ENCODE data around the gene MNAT1. TPM values are rescaled to one million over a fixed set of nuclear protein-coding genes. Genes with fewer than 3 reads are reported as not detected.
"Not testable (repeated sequence)": the region's sequence is repeated elsewhere in the genome, so short reads cannot be mapped to it uniquely, and the experiment has no call there.

Gene MNAT1
- total RNA-seq, 1 experiment from 2014 or later, result 79.7 TPM

DNA sequence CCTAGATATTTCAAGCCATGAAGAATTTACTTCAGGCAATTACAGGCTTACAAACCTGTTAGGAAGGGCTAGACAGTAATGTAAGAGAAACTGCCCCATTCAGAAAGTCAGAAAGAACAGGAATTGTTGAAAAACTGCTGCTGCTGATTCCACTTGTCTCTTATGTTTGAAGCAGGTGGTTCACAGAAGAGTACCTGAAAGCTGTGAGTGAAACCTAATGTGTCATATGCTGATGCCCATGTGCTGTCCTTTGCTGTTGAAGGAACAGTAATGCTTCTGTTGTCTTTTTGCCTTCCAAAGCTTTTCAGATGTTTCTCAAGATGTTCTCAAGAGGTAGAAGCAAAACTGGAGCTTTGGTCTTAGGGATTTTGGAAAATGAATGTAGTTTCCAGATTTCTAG, 39.0 kb downstream of the MNAT1 start:
- intact Hi-C loops (cut with micrococcal nuclease; ENCODE audit: unreplicated experiment), result no loop called here
- H3K36me3 ChIP-seq (ENCODE audit: low read depth), result 0 out of 2 replicates have a peak, but pooled peaks cover 11% of the 10 kb centered on the region
- peaks cover 20% of the 10 kb centered on the region for H3F3A ChIP-seq (ENCODE audit: insufficient read depth, low read depth)
- no peaks in the 10 kb centered on the region for H3K27me3 ChIP-seq (ENCODE audit: insufficient read depth, low read depth)
- no peak overlapping the region for H2AFZ ChIP-seq
- TF ChIP-seq EZH2 (IDR thresholded peaks at IDR 0.05; ENCODE audit: low read depth), result no peak
- TF ChIP-seq, protein P1, sequence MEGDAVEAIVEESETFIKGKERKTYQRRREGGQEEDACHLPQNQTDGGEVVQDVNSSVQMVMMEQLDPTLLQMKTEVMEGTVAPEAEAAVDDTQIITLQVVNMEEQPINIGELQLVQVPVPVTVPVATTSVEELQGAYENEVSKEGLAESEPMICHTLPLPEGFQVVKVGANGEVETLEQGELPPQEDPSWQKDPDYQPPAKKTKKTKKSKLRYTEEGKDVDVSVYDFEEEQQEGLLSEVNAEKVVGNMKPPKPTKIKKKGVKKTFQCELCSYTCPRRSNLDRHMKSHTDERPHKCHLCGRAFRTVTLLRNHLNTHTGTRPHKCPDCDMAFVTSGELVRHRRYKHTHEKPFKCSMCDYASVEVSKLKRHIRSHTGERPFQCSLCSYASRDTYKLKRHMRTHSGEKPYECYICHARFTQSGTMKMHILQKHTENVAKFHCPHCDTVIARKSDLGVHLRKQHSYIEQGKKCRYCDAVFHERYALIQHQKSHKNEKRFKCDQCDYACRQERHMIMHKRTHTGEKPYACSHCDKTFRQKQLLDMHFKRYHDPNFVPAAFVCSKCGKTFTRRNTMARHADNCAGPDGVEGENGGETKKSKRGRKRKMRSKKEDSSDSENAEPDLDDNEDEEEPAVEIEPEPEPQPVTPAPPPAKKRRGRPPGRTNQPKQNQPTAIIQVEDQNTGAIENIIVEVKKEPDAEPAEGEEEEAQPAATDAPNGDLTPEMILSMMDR (conservative IDR thresholded peaks at IDR 0.05), result no peak
- 0 out of 2 replicates have a peak, but pooled peaks cover 8% of the 10 kb centered on the region for H3K9me3 ChIP-seq (ENCODE audit: insufficient read depth, low read depth)
- H3K79me2 ChIP-seq (ENCODE audit: low read depth), result peaks cover 83% of the 10 kb centered on the region
- H3K4me3 ChIP-seq, result no peak overlapping the region
- H3K4me1 ChIP-seq (replicated peaks; ENCODE audit: insufficient read depth), result peaks cover 30% of the 10 kb centered on the region
- peak overlapping the region; percentile 1; the same call in 1 of the 2 replicates for H3K27ac ChIP-seq
- DNase-seq, result no peak
- H3K9me2 ChIP-seq (ENCODE audit: insufficient read depth), result no peaks in the 10 kb centered on the region
- no TSS peak for BruUV-seq (replicated peaks)
- H4K20me1 ChIP-seq (ENCODE audit: insufficient read depth), result no peaks in the 10 kb centered on the region
- H3K4me2 ChIP-seq, result no peak overlapping the region; the same call in 1 of the 2 replicates
- ChIA-PET CTCF (no interaction called here), POLR2A (ENCODE audit: unreplicated experiment) (no interaction called here)

DNA sequence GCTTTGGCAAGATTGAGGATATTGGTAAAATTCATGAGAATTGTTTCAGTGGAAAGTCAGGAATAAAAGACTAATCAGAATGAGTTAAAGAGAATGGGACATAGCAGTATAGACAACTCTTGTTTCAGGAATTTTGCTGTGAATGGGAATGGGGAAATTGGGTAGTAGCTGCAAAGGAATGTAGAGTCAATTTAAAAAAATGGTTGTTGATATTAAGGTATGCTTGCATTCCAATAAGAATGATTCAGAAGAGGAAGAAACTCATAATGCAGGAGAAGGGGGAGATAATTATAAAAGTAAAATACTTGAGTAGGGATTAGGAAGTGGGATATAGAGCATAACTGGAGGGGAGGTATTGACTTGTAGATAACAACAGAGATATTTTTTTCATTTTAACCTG, 40.7 kb downstream of the MNAT1 start:
- BruUV-seq (replicated peaks), result no TSS peak
- 0 out of 2 replicates have a peak, but pooled peaks cover 11% of the 10 kb centered on the region for H3K36me3 ChIP-seq (ENCODE audit: low read depth)
- ChIA-PET POLR2A (ENCODE audit: unreplicated experiment) (interaction anchor here (0.6 to 0.8 kb wide), 2 partner anchors 9 to 93 kb away, joined by 3 to 8 read pairs; no protein-coding TSS in a partner anchor), CTCF (interaction anchor here (0.6 kb wide), 2 partner anchors 52 to 1505 kb away, joined by 3 to 6 read pairs; no protein-coding TSS in a partner anchor)
- no peaks in the 10 kb centered on the region for H3K9me2 ChIP-seq (ENCODE audit: insufficient read depth)
- H3K9me3 ChIP-seq (ENCODE audit: insufficient read depth, low read depth), result 0 out of 2 replicates have a peak, but pooled peaks cover 8% of the 10 kb centered on the region
- peak; percentile 5 to 94 for DNase-seq
- peak overlapping the region; percentile 71 for H3K27ac ChIP-seq
- no peaks in the 10 kb centered on the region for H3K27me3 ChIP-seq (ENCODE audit: insufficient read depth, low read depth)
- peak overlapping the region; percentile 48 for H3K4me2 ChIP-seq
- peaks cover 20% of the 10 kb centered on the region for H3F3A ChIP-seq (ENCODE audit: insufficient read depth, low read depth)
- no peaks in the 10 kb centered on the region for H4K20me1 ChIP-seq (ENCODE audit: insufficient read depth)
- peaks cover 30% of the 10 kb centered on the region for H3K4me1 ChIP-seq (replicated peaks; ENCODE audit: insufficient read depth)
- H3K4me3 ChIP-seq, result no peak overlapping the region
- no peak for TF ChIP-seq EZH2 (IDR thresholded peaks at IDR 0.05; ENCODE audit: low read depth)
- TF ChIP-seq, protein P1 (conservative IDR thresholded peaks at IDR 0.05), result no peak
- no peak overlapping the region for H2AFZ ChIP-seq
- H3K79me2 ChIP-seq (ENCODE audit: low read depth), result peaks cover 83% of the 10 kb centered on the region
- intact Hi-C loops (cut with micrococcal nuclease; ENCODE audit: unreplicated experiment), result loop anchor here (1.0 to 2.0 kb wide), 2 partner anchors 15 to 50 kb away; partner anchors contain the start of gene SIX4

DNA sequence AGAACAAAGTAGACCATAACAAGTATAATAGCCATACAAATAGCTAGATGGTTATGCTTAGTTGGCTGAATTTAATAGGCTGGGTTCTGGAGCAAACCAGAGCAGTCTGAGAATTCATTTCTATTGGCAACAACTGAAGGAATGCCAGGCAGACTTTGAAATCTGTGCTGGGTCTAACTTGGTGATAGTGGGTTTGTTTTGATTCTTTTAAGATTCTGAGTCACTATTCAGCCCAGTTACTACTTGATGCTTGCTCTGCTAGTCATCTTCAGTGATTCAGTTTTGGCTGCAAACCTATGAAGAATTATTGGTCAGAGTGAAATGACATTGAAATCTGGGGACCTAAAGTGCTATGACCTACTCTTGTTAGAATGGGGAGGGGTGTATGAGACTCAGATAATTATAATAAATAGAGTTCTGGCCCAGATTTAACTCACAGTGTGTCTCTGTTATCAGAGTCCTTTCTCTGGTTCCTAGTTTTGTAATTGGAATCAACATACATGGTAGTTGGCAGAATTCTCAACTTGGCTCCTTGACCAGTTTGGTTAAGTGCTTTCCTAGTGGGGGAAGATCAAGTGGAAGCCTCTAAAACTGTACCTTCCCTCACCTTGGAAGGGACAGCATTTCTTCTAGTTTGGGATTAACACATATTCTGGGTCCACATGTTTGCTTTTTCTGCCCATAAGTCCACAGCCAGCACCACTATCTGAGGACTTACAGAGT, 43.5 kb downstream of the MNAT1 start:
- H3K27me3 ChIP-seq (ENCODE audit: insufficient read depth, low read depth), result no peaks in the 10 kb centered on the region
- peaks cover 38% of the 10 kb centered on the region for H3K4me1 ChIP-seq (replicated peaks; ENCODE audit: insufficient read depth)
- 0 out of 2 replicates have a peak, but pooled peaks cover 11% of the 10 kb centered on the region for H3K36me3 ChIP-seq (ENCODE audit: low read depth)
- H3K4me3 ChIP-seq, result no peak overlapping the region
- ChIA-PET CTCF (no interaction called here), POLR2A (ENCODE audit: unreplicated experiment) (no interaction called here)
- intact Hi-C loops (cut with micrococcal nuclease; ENCODE audit: unreplicated experiment), result no loop called here
- no peak overlapping the region for H2AFZ ChIP-seq
- TF ChIP-seq, protein P1 (conservative IDR thresholded peaks at IDR 0.05), result no peak
- no peak for TF ChIP-seq EZH2 (IDR thresholded peaks at IDR 0.05; ENCODE audit: low read depth)
- no TSS peak for BruUV-seq (replicated peaks)
- 0 out of 2 replicates have a peak, but pooled peaks cover 8% of the 10 kb centered on the region for H3K9me3 ChIP-seq (ENCODE audit: insufficient read depth, low read depth)
- no peak overlapping the region for H3K27ac ChIP-seq
- peaks cover 91% of the 10 kb centered on the region for H3K79me2 ChIP-seq (ENCODE audit: low read depth)
- peaks cover 5% of the 10 kb centered on the region; the same call in 1 of the 2 replicates for H4K20me1 ChIP-seq (ENCODE audit: insufficient read depth)
- H3K9me2 ChIP-seq (ENCODE audit: insufficient read depth), result no peaks in the 10 kb centered on the region
- DNase-seq, result peak in 1 of 2 experiments; percentile 41
- peaks cover 20% of the 10 kb centered on the region for H3F3A ChIP-seq (ENCODE audit: insufficient read depth, low read depth)
- H3K4me2 ChIP-seq, result no peak overlapping the region

DNA sequence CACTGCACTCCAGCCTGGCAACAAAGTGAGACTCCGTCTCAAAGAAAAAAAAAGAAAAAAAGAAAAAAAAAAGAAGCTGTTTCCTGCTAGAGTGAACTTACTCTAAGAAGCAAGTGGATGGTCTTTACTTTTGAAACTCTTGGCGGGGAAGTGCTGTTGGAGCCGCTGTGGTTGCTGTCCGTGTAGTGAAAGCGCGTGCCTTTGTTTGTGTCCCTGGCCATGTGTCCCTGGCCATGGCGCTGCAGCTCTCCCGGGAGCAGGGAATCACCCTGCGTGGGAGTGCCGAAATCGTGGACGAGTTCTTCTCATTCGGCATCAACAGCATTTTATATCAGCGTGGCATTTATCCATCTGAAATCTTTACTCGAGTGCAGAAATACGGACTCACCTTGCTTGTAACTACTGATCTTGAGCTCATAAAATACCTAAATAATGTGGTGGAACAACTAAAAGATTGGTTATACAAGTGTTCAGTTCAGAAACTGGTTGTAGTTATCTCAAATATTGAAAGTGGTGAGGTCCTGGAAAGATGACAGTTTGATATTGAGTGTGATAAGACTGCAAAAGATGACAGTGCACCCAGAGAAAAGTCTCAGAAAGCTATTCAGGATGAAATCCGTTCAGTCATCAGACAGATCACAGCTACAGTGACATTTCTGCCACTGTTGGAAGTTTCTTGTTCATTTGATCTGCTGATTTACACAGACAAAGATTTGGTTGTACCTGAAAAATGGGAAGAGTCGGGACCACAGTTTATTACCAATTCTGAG, 45.4 kb downstream of the MNAT1 start:
- H3K4me2 ChIP-seq; H4K20me1 ChIP-seq (ENCODE audit: insufficient read depth); H3K36me3 ChIP-seq (ENCODE audit: low read depth); DNase-seq; H3F3A ChIP-seq (ENCODE audit: insufficient read depth, low read depth); H2AFZ ChIP-seq; BruUV-seq (replicated peaks); H3K27me3 ChIP-seq (ENCODE audit: insufficient read depth, low read depth); intact Hi-C loops (cut with micrococcal nuclease; ENCODE audit: unreplicated experiment); H3K4me3 ChIP-seq; POLR2A ChIA-PET (ENCODE audit: unreplicated experiment); CTCF ChIA-PET; H3K27ac ChIP-seq; H3K9me3 ChIP-seq (ENCODE audit: insufficient read depth, low read depth); H3K9me2 ChIP-seq (ENCODE audit: insufficient read depth): not testable (repeated sequence)
- peaks cover 85% of the 10 kb centered on the region for H3K79me2 ChIP-seq (ENCODE audit: low read depth)
- peaks cover 22% of the 10 kb centered on the region for H3K4me1 ChIP-seq (replicated peaks; ENCODE audit: insufficient read depth)

DNA sequence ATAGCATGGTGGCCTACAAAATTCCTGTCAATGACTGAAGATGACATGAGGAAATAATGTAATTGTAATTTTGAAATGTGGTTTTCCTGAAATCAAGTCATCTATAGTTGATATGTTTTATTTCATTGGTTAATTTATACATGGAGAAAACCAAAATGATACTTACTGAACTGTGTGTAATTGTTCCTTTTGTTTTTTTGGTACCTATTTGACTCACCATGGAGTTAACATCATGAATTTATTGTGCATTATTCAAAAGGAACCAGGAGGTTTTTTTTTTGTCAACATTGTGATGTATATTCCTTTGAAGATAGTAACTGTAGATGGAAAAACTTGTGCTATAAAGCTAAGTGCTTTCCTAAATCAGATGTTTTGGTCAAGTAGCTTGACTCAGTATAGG, 46.0 kb downstream of the MNAT1 start:
- CTCF ChIA-PET; BruUV-seq (replicated peaks); POLR2A ChIA-PET (ENCODE audit: unreplicated experiment): not testable (repeated sequence)

More for the DNA sequence above, 46.0 kb downstream of the MNAT1 start:
- intact Hi-C loops (cut with micrococcal nuclease; ENCODE audit: unreplicated experiment); H3K4me3 ChIP-seq; H3F3A ChIP-seq (ENCODE audit: insufficient read depth, low read depth); H3K27ac ChIP-seq; H3K4me2 ChIP-seq; H3K36me3 ChIP-seq (ENCODE audit: low read depth); DNase-seq; H4K20me1 ChIP-seq (ENCODE audit: insufficient read depth); H3K27me3 ChIP-seq (ENCODE audit: insufficient read depth, low read depth); H3K9me2 ChIP-seq (ENCODE audit: insufficient read depth); H2AFZ ChIP-seq; H3K9me3 ChIP-seq (ENCODE audit: insufficient read depth, low read depth): not testable (repeated sequence)
- Histone ChIP-seq H3K4me1 (replicated peaks; ENCODE audit: insufficient read depth) (peaks cover 16% of the 10 kb centered on the region), H3K79me2 (ENCODE audit: low read depth) (peaks cover 86% of the 10 kb centered on the region)

Data from PC-9 (cell line).